Activated T-cell treated with anti-CD3 and anti-CD28 coated beads for 24 hours (primary cell): ENCODE measurements around the gene CFAP20.

Experiments used
- DNase-seq: peaks from one replicate; pipeline ENCODE4 v3.0.0-alpha.2; 2020; ENCODE audit warnings: low read depth

CFAP20 gene

DNA sequence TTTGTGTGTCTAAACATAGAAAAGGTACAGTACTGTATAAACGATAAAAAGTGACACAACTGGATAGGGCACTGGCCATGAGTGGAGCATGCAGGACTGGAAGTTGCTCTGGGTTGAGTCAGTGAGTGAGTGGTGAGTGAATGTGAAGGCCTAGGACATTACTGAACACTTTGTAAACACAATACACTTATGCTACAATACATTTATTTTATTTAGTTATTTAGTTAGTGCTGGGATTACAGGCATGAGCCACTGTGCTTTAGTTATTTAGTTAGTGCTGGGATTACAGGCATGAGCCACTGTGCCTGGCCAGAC is 4.6 kb downstream of the CFAP20 start:
- DNase-seq: no peak

DNA sequence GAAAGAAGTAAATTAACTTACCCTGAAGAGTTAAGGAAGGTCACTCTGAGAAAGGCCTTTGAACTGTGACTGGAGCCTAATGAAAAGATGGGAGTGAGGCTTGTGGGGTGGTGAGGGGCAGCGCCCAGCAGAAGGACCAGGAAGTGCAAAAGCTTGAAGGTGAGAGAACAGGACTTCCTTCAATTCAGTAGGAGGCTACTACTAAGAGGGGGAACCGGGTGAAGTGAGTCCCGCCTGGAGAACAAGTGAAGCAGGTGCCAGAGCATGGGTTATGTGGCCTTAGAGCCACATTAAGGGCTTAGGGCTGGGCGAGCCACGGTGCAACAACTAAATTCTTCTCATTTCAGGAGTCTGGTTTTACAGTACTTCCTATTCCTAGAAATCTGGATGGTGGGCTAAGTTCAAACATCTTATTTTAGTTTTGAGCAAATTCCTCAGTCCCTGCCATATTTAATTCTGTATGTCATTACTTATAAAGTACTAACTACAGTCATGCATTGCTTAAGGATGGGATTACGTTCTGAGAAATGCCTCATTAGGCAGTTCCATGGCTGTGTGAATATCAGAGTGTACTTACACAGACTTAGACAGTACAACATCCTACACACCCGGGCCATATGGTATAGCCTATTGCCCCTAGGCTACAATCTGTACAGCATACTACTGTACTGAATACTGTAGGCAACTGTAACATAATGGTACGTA is 5.1 kb downstream of the CFAP20 start:
- DNase-seq: no peak

DNA sequence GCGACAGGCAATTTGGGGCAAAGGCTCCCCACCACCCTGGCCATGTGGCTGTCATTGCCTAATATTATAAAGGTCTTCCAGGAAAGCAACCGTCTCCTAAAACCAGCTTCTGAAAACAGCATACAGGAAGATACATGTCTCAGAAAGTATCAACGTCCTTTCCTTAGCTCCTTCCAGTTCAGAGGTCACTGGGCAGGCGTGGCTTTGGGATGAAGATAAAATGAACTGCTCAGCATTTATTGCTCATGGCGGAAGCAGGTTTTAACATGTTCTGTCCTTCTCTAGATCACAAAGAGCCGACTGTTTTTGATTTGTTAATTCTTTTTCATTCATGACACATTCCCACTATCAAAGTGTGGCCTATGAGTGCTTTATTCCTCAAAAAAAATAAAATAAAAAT is 8.0 kb downstream of the CFAP20 start:
- DNase-seq: no peak

DNA sequence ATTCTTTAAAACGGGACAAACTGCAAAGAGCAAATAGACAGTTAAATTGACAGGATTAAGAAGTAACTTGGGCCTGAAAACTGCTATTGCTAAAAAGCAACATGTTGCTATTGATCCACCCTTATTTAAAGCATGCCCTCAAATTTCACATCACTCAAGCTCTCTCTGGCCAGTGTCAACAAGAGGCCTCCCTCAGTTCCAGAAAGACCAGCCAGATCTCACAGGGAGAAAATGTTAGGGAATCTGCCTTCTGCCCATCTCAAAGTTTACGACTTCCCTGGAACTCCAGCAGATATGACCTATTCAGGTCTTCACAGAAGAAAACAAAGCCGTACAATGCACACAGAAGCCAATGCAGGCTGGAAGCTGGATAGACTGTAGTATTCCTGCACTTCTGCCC is 8.9 kb downstream of the CFAP20 start:
- DNase-seq: no peak

DNA sequence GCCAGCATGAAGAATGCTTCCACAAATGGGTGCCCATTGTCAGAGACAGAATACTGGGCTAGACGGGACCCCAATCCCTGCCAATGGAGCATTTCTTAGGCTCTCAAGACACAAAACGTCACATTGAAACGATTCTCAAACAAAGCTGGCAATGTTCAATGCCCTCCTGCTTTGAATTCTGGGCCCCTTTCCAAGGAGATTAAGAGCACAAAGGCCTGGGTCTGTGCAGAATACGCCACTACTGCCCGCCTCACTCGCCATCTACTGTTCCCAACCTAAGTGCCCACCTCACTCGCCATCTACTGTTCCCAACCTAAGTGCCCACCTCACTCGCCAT is 9.7 kb downstream of the CFAP20 start:
- no peak for DNase-seq

DNA sequence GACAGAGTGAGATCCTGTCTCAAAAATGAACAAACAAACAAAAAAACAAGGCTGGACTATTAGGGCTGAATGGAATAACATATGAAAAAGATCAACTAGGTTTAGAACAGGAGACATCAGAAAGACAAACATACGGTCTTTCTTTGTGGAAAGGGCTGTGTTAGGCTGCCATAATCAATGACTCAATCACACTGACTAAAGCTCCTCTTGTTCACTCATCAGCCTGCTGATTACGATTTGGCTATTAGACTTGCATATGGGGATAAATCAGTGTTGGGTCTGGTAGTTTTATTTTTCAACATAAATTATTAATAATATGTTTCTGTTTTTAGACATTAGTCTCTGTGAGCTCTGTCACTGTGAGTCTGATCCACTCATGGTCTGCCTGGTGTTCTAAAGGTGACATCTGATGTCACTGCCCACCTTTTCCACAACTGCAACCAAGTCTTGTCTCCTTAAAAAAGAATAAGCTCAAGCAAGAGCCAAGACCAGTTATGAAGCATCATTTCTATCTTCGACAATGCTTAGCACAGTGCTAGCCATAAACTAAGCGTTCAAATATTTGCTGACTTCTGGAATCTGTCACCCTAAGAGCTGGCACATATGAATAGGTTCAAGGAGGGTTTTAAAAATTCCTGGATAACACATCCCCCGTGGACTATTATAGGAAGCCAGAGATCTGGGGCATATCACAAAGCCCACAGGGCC is 10.2 kb downstream of the CFAP20 start:
- DNase-seq: no peak

DNA sequence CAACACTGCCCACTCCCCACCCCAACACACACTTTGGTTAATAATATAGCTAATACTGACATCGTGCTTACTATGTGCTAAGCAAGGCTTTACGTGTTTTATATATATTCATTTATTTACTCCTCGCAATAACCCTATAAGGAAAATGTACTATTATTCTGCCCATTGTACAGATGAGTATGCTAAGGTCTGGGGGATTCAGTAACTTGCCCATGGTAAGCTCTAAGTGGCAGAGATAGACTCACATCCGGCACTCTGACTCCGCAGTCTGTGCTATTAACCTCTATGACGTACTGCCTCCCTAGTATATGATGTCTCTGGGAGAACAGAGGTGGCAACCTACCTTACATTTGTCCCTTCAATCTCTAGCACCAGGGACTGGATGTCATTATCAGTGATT is 12.7 kb downstream of the CFAP20 start:
- no peak for DNase-seq

DNA sequence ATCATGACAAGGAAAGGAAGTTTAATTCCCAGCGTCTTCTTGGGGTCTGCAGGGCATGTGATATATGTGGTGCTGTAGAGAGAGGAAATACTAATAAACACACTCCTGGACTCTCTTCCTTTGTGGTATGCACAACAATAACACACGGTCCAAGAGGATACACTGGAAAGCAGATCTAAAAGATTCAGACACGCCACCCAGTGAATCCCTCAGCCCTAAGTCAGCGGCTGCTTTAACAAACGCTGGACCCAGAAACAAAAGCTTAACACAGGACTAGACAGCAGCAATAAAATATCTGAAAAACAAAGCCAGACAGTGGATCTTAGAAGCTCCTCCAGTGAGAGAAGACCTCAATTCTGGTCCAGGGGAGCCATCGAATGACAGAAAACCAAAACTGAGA is 13.1 kb downstream of the CFAP20 start:
- no peak for DNase-seq

DNA sequence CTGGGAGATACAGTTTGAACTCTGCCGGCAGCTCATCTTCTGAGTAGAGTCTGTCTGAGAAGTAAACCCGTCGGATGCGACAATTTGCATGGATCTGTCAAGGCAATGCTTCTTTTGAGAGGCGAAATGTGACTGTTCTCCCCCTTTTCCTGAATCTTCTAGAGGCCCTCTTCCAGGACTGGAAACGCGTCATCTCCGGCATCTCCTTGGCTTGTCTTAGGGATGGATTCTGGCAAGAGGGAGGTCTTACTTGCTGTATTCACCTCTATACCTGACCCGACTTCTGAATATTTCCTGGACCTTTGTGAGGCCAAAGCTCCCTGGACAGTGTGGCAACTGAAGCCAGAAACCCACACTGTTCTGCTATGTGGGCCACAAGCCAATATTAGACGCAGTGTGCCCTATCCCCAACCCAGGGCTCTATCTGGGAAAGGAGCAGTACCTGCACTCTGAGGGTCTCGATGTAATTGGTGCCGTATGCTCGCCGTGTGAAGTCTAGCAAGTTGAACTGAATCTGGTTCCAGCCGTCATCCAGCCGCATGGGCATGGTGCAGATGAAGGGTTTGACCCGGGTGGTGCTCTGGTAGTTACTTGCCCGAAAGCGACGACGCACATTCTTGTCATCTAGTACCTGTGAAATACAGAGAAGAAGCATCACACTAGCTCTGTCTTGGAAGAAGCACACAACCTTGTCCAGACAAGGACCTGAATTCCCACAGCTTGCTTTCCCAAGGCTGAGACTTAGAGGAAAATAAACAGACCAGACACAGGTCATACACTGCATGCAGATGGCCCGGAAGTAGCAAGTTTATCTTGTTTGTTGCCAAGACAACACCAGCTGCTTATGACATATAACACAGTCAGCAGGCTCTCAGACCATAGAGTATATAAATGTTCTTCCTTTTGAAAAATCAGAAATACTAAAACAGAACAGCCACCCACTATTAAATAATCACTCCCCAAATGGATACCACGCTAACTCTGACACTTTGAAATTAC is 14.1 kb downstream of the CFAP20 start:
- no peak for DNase-seq

DNA sequence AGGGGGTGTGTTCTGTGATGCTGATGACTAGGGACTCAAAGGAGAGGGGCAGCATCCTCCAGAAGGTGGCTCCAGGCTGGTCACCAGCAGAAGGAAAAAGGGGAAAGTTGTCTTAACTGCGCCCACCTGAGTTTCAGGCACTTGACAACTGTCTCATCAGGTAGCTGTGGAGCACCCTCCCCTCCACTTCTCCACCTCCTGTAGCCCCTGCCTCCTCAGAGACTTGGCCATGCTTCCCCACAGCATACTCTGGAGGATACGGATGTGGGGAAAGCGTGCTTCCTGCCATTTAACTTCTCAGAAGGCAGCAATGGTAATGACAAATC is 17.9 kb downstream of the CFAP20 start:
- DNase-seq: no peak

DNA sequence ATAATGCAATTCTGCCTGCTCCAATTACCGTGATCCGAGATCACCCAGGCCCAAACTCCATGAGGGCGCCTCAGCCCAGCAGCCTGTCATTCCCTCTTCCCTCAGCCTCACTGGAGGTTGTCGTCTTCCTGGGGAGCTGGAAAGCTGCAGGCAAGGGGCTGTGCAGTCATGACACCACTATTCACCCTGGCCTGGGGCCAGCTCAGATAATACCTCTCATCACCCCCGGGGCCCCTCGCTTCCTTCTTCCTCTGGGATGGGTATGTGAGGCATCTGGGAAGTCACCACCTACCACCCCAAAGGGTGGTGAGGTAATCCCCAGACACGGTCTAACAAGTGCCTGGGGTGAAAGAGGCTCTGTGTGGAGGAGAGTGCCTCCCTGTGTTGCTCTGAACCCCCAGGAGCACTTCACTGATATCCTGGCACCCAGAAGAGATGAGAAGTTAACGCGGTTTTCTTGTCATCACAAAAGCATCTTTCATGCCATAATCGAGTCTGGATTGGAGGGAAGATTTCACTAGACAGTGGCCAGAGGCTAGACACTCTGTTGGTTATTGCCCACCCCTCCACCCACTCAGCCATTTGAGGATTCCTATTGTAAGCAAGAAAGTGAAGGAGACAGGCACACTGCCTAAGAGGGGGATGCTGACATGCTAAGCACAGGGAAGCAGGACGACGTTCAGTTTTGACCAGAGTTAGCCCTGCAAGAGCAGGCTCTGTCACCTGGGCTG is 18.4 kb downstream of the CFAP20 start:
- no peak for DNase-seq

DNA sequence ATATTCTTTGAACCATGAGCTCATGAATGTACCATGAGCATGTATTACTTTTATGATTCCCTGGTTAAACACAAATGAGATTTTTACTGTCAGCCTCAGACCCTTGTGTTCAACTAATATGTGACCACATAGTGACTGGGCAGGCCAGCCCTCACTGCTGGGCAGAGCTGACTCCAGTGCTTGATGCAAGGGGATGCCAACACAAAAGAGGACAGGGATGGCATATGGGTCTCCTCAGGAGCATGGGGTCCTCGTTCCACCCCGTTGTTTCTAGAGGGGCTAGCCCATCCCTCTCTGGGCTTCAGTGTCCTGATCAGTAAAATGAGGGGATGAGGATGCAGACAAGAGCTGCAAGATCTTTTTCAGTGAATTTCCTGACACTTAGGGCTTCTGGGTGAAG is 19.3 kb downstream of the CFAP20 start:
- DNase-seq: no peak

DNA sequence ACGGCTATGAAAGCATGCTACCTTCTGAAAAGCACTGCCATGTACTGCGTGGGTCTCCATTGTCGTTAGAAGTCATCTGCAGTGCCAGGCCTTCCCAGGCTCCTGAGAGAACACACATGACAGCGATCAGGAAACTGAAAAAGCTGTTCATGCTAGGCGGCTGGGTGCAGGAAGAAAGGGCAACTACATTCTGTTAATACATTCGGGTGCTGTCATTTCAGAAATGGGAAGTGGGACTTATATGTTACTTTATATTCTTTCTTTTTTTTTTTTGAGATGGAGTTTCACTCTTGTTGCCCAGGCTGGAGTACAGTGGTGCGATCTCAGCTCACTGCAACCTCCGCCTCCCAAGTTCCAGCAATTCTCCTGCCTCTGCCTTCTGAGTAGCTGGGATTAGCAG is 19.9 kb downstream of the CFAP20 start:
- DNase-seq: no peak

DNA sequence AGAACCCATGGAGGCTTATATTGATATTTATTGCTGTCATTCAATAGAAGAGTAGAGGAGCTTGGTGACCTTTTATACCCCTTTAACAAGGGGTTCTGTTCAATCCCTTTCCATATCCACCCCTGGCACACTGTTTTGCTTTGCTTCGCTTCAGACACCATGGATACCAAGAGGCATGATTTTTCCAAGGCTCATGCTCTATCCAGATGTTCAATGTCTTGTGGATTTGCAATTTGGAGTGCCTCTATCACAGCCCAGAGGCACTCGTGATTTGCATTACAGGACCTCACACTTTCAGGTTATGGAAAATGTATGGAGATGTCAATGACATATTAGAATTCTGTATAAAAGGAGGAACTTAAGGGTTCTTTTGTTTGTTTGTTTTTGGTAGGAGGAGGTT is 21.5 kb downstream of the CFAP20 start:
- no peak for DNase-seq

DNA sequence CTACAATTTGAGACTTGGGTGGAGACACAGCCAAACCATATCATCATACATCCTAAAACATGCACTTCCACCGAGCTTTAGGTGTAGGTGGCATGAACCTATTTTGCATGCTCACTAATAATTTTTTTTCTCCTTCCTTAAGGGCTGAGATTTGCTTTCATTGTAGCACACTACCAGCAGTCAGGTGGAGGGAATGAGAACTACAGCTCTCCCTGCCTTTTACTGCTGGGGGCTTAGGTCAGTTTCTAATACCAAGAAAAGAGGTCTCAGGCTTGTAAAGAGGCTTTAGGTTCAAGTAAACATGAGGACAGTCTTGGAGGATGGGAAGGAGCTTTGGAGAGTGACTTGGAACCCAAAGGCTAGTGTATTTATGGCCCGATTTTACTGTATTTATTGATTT is 22.0 kb downstream of the CFAP20 start:
- DNase-seq: no peak

DNA sequence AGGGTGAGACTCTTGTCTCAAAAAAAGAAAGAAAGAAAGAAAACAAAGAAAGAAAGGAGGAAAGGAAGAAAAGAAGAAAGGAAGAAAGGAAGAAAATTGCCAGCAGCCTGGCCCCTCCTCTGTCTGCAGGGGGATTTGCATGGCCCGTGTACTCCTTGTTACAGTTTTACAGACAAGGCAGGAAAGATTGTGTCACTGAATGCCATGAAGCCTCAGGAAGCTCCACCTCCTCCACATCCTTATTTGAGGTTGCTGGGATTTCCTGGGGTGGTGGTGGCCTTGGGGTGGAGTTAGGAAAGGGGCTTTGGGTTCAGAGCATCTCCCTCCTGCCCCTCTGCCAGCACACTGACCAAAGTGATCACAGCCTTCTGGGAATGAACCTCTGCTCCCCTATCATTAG is 23.6 kb downstream of the CFAP20 start:
- no peak for DNase-seq

DNA sequence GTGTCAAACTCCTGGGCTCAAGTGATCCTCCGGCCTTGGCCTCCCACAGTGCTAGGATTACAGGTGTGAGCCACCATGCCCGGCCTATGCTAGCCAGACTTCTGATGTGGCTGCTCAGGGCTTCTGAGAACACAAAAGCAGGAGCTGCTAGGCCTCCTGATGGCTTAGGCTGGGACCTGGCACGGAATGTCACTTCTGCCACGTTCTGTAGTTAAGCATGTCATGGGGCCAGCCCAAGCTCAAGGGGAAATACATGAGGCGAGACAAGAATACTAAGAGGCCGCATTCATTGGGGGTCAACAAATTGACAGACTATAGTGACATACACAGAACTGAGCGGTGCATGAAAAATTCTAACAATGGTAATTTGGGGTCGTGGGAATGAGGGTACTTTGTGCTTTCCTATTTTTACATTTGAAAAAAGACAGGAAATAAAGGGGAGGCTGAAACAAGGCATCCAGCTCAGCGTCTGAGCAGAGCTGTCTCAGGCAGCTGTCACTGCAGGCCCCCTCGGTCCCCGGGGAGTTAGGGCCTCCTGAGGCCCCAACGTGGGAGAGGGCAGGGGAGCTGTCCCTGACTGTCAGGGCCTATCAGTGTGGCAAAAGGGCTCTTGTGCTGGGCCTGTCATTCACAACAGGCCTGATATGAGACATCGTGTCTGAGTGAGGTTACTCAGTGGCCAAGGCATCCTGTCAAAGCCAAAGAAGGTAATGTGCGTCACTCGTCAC is 26.4 kb downstream of the CFAP20 start:
- no peak for DNase-seq

DNA sequence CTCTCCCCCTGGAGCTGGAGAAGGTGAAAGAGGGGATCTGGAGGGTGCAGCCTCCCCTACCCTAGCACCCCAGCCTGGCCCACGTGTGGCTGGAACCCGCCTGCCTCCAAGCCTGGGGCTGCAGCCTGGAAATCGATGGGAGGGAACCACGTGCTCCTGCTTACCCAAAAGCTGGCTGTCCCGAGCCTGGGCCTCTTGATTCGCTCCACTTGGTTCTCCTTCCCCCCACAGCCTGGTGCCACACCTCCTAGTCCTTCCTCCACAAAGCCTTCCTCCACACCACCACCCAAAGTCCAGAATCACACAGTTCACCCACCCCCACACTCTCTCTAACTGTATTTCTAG is 29.3 kb downstream of the CFAP20 start:
- no peak for DNase-seq

DNA sequence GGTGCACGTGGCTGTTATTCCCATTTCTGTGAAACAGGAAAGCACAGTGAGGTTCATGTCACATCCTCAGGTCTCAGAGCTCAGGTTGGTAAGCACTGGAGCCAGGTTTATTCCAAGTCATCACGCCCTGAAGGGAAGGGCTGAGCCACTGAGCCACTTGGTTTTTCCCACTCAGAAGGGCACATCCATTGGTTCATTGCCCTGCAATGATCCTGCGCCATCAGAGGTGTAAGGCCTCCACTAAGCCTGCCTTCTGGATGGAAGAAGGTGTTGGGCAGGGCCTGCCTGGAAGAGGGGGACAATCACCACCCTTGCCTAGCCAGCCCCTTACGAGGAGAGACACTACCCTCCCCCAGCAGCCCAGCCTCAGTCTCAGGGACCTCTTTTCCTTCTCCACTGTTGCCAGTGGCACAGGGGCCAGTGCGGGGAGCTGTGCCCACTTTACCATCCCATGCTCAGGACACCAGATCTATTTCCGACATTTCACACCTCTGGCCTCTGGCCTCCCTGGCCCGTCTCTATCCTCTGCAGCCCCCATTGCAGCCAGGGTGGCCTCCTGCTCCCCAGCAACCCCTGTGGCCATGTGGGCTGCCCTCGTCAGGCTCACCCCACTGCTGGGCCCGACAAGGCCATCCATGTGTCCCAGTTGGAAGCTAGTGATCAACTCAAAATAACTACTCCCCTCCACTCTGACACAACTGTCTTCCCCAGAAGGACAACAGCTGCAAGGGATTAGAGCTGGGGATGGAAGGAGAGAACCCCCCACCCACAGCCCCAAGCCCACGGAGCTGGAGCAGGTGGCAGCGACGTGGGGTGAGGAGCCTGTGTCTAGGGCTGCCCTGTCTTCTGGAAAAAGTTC is 29.9 kb downstream of the CFAP20 start:
- DNase-seq: no peak

DNA sequence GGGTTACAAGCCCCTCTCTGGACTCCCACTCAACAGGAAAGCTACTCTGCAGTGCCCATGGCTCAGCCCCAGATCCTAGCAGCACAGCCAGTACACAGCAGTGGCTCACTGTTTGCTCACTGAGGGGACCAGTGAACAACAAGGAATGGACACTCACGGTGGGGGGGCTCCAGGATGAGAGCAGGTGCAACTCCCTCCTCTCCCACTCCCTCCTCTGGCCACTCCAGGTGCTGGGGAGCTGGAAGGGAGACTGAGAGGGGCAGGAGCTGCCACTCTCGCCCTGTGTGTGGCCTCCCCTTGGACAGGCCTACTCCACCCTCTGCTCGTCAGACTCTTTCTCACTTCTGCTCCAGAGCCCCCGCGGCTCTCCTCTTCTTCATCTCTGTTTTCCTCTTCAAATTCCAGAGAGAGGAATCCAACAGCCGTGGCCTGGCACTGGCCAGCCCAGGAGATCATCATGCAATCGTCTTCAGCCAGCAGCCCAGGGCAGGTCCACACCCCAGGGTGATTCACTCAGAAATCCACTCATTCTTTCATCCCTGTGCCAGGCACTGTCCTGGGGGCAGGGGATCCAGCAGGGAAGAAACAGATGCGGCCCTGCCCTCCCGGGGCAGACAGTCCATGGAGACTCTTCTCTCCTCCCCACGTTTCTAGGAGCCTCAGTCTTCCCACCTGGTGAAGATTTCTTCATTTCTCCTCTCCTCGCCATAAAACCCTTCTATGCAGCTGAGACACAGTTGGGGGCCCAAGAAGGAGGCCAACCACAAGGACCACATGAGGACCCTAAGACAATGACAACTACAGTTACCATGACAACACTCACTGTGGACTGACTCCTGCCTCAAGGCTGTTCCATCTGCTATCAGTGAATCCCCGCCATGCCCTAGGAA is 30.7 kb downstream of the CFAP20 start:
- DNase-seq: no peak
